Left lung (tissue), 10 donors: ENCODE data around the gene CD6. TPM values are rescaled to one million over a fixed set of nuclear protein-coding genes. Genes with fewer than 3 reads are reported as not detected.

ENCODE experiments used
- ATAC-seq: fragments of 200-7000 bp; cut with Tn5 transposase; one replicate; pipeline ENCODE4 v1.9.1; 2020; ENCODE audit warnings: moderate library complexity
- DNase-seq, 4 donors: peaks; one replicate each; pipeline ENCODE4 v3.0.0-alpha.2; 2013 to 2020
- H3K27ac ChIP-seq, 2 donors: fragments of 200-600 bp; sonication (generic) in 1 of 2; one replicate each; pipeline versions ENCODE4 v1.5.0 to v1.8.0; 2020 to 2021
- H3K27me3 ChIP-seq, 2 donors: fragments of 200-600 bp; sonication (generic) in 1 of 2; one replicate each; pipeline versions ENCODE4 v1.5.0 to v1.8.0; 2020 to 2021
- H3K36me3 ChIP-seq, 2 donors: fragments of 200-600 bp; sonication (generic) in 1 of 2; one replicate each; pipeline versions ENCODE4 v1.5.0 to v1.8.0; 2020 to 2021
- H3K4me1 ChIP-seq, 2 donors: fragments of 200-600 bp; one replicate each; pipeline ENCODE4 v1.8.0; 2021
- H3K4me3 ChIP-seq, 2 donors: fragments of 200-600 bp; sonication (generic) in 1 of 2; one replicate each; pipeline versions ENCODE4 v1.5.0 to v1.8.0; 2020 to 2021; ENCODE audit warnings: mild to moderate bottlenecking in 1 of 2
- H3K9me3 ChIP-seq, 2 donors: fragments of 200-600 bp; sonication (generic) in 1 of 2; one replicate each; pipeline versions ENCODE4 v1.5.0 to v1.8.0; 2020 to 2021
- CTCF ChIP-seq, 2 donors: fragments of 200-600 bp; sonication (generic) in 1 of 2; IDR thresholded peaks; one replicate each; pipeline versions ENCODE4 v1.5.0 to v1.8.0; 2021; ENCODE audit warnings: antibody characterized with exemption in 2 of 2
- intact Hi-C, 2 donors: fragments of 100-400 bp; cut with DNase I; formaldehyde crosslinking; loops; one replicate each; pipeline versions ENCODE4 v1.11.2 to v1.14.2; 2022
- polyA plus RNA-seq, 6 donors: library from polyadenylated mRNA; unstranded; fragments of 120-200 nt; gene quantifications; one replicate each; pipeline ENCODE4 v1.2.1, GENCODE V29; 2013; ENCODE audit not compliant: insufficient read length in 6 of 6
- total RNA-seq, 2 donors: library from RNA; stranded (reverse); fragmentation: NEBNext Ultra II Directional; extraction: Animal tissue kit (Norgen Biotek cat#: 25700); gene quantifications; one replicate each; pipeline ENCODE4 v1.2.1, GENCODE V29; 2021
- donor health status: DM: no; HTN: yes; CAD: no.
- donor health status: DM: no; HTN: no; CAD: no.

Gene CD6
- total and polyA plus RNA-seq, 8 donors, result 0.66 to 6.3 (median 1.7) TPM

- no peaks in the 10 kb centered on the region for H3K36me3 ChIP-seq
- no peak for DNase-seq
- ATAC-seq, result no peak
- H3K4me3 ChIP-seq, result no peak overlapping the region
- peaks cover 19 to 46% of the 10 kb centered on the region in 2 donors for H3K27me3 ChIP-seq
- H3K27ac ChIP-seq, result no peak overlapping the region
- H3K4me1 ChIP-seq, result peaks cover 0 to 17% of the 10 kb centered on the region in 2 donors
- intact Hi-C loops, result no loop called here
- H3K9me3 ChIP-seq, result no peaks in the 10 kb centered on the region
- no peak for TF ChIP-seq CTCF (IDR thresholded peaks at IDR 0.05)
Observed at GRCh38 chr11:61011229-61011870, 39.9 kb downstream of the CD6 start.

GRCh38 chr11:61011950-61012736, 40.7 kb downstream of the CD6 start:
- no peak for DNase-seq

GRCh38 chr11:61012737-61013215, 41.3 kb downstream of the CD6 start:
- no peaks in the 10 kb centered on the region for H3K9me3 ChIP-seq
- no peak for ATAC-seq
- no peaks in the 10 kb centered on the region for H3K36me3 ChIP-seq
- no peak overlapping the region for H3K27ac ChIP-seq
- intact Hi-C loops, result no loop called here
- no peak for DNase-seq
- peaks cover 0 to 7% of the 10 kb centered on the region in 2 donors for H3K4me1 ChIP-seq
- H3K27me3 ChIP-seq, result peaks cover 10 to 40% of the 10 kb centered on the region in 2 donors
- H3K4me3 ChIP-seq, result no peak overlapping the region
- no peak for TF ChIP-seq CTCF (IDR thresholded peaks at IDR 0.05)

More at GRCh38 chr11:61011950-61012736, 40.7 kb downstream of the CD6 start:
- Histone ChIP-seq H3K27me3 (peaks cover 17 to 42% of the 10 kb centered on the region in 2 donors), H3K36me3 (no peaks in the 10 kb centered on the region), H3K4me3 (no peak overlapping the region), H3K4me1 (peaks cover 0 to 13% of the 10 kb centered on the region in 2 donors), H3K27ac (no peak overlapping the region), H3K9me3 (no peaks in the 10 kb centered on the region)
- no peak for TF ChIP-seq CTCF (IDR thresholded peaks at IDR 0.05)
- ATAC-seq, result peak; percentile 22
- intact Hi-C loops, result no loop called here

GRCh38 chr11:61018059-61018458, 46.6 kb downstream of the CD6 start:
- DNase-seq (no peak), ATAC-seq (no peak)
- H3K4me1 ChIP-seq, result peaks cover 0 to 19% of the 10 kb centered on the region in 2 donors
- no peaks in the 10 kb centered on the region for H3K36me3 ChIP-seq
- TF ChIP-seq CTCF (IDR thresholded peaks at IDR 0.05), result no peak
- no peaks in the 10 kb centered on the region for H3K9me3 ChIP-seq
- H3K27me3 ChIP-seq, result peaks cover 3 to 58% of the 10 kb centered on the region in 2 donors
- no peak overlapping the region for H3K4me3 ChIP-seq
- H3K27ac ChIP-seq, result no peak overlapping the region
- intact Hi-C loops, result no loop called here
